Motor neuron (in vitro differentiated cells): ENCODE measurements around the gene ALDOC. TPM values are rescaled to one million over a fixed set of nuclear protein-coding genes. Genes with fewer than 3 reads are reported as not detected.

ENCODE experiments used
- ATAC-seq, 8 experiments: fragments of 200-7000 bp; cut with Tn5 transposase; replicated peaks in 6 of 8; 2 replicates each; pipeline ENCODE4 v1.8.0; 2021; ENCODE audit warnings: mild to moderate bottlenecking in 8 of 8, moderate library complexity in 8 of 8
- H3K27ac ChIP-seq, 2 donors: fragments of 250-450 bp; sonication (Bioruptor Pico); 2 replicates each; pipeline ENCODE4 v1.9.0; 2021; ENCODE audit warnings: antibody characterized with exemption in 2 of 2, mild to moderate bottlenecking in 2 of 2, moderate library complexity in 1 of 2
- H3K4me1 ChIP-seq, 2 donors: fragments of 250-450 bp; sonication (Bioruptor Pico); replicated peaks in 1 of 2; 2 replicates each; pipeline ENCODE4 v1.6.1; 2021; ENCODE audit warnings: antibody characterized with exemption in 2 of 2, mild to moderate bottlenecking in 2 of 2, moderate library complexity in 1 of 2
- H3K4me3 ChIP-seq, 5 donors: fragments of 250-450 bp; sonication (Bioruptor Pico); 2 replicates each; pipeline ENCODE4 v1.9.0; 2021; ENCODE audit warnings: antibody characterized with exemption in 5 of 5, mild to moderate bottlenecking in 5 of 5, moderate library complexity in 4 of 5
- WGBS, 10 experiments: fragments of 450-650 bp; shearing (Covaris generic); methylation state at CpG; one replicate each; pipeline ENCODE4 v1.0.0; 2022; 5-methylcytosine and 5-hydroxymethylcytosine counted together
- in situ Hi-C, 9 experiments: fragments of 400-800 bp; cut with MboI; loops; one replicate each; pipeline ENCODE4 v1.15.0; 2021; ENCODE audit warnings: low sequenced_read_pairs in 9 of 9, low pct_unique_long_range_greater_than_20kb in 2 of 9; ENCODE audit not compliant: unreplicated experiment in 9 of 9
- total RNA-seq, 8 experiments: library from RNA; unstranded; fragments of 300-600 nt; gene quantifications; 2 replicates each; pipeline versions ENCODE4 v1.2.3 to v1.2.4, GENCODE V29; 2022

ALDOC gene
- total RNA-seq, 8 experiments from 2014 or later, result 15.3 to 104 (median 33.1) TPM

DNA sequence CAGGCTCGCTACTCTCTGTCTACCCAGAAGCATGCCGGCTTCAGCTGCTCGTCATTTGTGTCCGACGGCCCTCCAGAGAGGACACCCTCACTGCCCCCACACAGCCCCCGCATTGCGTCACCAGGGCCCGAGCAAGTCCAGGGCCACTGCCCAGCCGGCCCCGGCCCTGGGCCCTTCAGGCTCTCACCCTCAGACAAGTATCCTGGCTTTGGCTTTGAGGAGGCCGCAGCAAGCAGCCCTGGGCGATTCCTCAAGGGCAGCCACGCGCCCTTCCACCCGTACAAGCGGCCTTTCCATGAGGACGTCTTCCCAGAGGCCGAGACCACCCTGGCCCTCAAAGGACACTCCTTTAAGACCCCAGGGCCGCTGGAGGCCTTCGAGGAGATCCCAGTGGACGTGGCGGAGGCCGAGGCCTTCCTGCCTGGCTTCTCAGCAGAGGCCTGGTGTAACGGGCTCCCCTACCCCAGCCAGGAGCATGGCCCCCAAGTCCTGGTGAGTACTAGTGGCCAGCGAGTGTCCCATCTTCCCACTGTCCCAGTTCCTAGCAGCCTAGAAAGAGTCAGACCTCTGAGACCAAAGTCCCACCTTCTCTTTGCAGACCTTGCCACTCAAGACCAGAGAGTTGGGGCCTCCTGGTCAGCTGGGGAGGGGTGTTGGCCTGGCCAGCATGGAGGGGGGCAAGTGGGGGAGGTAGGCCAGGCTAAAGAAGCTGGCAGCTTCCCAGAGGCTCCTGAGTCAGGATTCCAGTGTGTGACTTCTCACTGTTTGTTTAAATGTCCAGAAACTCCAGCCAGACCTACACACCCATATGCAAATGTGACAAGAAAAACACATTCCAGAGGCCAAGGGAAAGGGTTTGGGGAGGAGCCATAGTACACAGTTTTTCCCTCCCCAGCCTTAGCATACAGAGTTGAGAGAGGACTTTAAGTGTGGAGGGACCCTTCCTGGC lies 51.9 kb downstream of the ALDOC start:
- 77 to 100% (median 100%) methylated on average over 1 to 6 of the region's 25 CpGs; no CpG with 5 or more reads in 5 of the 10 experiments for WGBS, 10 experiments
- no peak overlapping the region for H3K4me3 ChIP-seq
- peak; percentile 71 to 98 (median 79) for ATAC-seq
- peaks cover 16 to 26% of the 10 kb centered on the region in 2 donors for H3K4me1 ChIP-seq
- in situ Hi-C loops, result no loop called here
- no peak overlapping the region for H3K27ac ChIP-seq

DNA sequence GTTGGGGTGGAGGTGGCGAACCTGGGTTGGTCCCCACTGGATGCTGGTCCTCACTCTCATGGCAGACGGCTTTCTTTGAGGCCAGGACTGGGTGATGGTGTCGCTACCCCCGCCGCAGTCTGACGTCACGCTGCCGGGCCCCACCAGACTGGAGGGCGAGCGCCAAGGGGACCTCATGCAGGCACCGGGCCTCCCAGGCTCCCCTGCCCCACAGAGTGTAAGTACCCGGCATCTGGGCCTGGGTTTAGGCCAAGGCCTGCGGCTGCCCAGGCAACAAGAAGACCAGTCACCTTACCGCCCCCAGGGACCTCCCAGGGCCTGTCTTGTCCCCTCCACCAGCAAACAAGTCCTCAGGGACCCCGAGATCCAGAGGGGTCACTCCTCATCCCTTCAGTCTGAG lies 52.8 kb downstream of the ALDOC start:
- in situ Hi-C loops, result no loop called here
- WGBS, 10 experiments, result 0 to 80% (median 72%) methylated on average over 1 to 4 of the region's 15 CpGs; no CpG with 5 or more reads in 5 of the 10 experiments
- H3K27ac ChIP-seq, result no peak overlapping the region
- H3K4me1 ChIP-seq, result peaks cover 16 to 26% of the 10 kb centered on the region in 2 donors
- ATAC-seq, result no peak
- H3K4me3 ChIP-seq, result no peak overlapping the region

DNA sequence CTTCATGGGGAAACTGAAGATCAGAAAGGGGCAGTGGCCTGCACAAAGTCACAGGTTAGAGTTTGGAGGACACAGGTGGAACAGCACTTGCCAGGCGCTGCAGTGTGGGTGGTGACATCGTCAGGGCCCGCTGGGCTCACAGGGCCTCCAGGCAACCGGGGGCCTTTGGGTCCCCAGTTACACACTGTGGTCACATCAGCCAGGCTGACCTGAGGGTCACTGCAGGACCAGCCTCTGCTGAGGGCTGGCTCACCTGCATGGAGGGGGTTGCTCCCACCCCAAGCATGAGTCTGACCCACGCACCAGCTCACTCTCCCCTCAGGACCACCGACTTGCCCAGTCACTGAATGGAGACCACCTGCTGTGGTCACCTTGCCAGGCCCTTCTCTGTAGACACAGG lies 53.5 kb downstream of the ALDOC start:
- 82% methylated on average over 3 of the region's 6 CpGs; no CpG with 5 or more reads in 9 of the 10 experiments for WGBS, 10 experiments
- Histone ChIP-seq H3K4me1 (peaks cover 10 to 19% of the 10 kb centered on the region in 2 donors), H3K27ac (no peak overlapping the region), H3K4me3 (no peak overlapping the region)
- in situ Hi-C loops, result no loop called here
- no peak for ATAC-seq

Other genes starting within 250 kb of the ALDOC start
- gene IFT20, start 241.4 kb downstream of the ALDOC start, total RNA-seq, result 100 to 1,000 TPM in 3 of 8 experiments, 10 to 100 TPM in 5; 30.7 to 106 (median 64.0) TPM
- gene TNFAIP1, start 241.1 kb downstream of the ALDOC start, total RNA-seq, result 10 to 100 TPM; 20.8 to 69.2 (median 24.8) TPM
- gene POLDIP2, start 219.4 kb downstream of the ALDOC start, total RNA-seq, result 10 to 100 TPM; 34.5 to 97.9 (median 63.9) TPM
- gene SEBOX, start 211.7 kb downstream of the ALDOC start, total RNA-seq, result under 1 TPM in 2 of 8 experiments, not detected in 6; 0.52 to 0.66 TPM
- 10 to 100 TPM in 1 of 8 experiments, under 1 TPM in 7; 0.40 to 12.0 (median 0.74) TPM for gene VTN, start 206.6 kb downstream of the ALDOC start, total RNA-seq
- gene SARM1, start 205.2 kb downstream of the ALDOC start, total RNA-seq, result 10 to 100 TPM in 5 of 8 experiments, 1 to 10 TPM in 3; 2.0 to 21.7 (median 10.1) TPM
- 10 to 100 TPM in 5 of 8 experiments, 1 to 10 TPM in 3; 6.5 to 19.3 (median 11.0) TPM for gene SLC46A1, start 170.7 kb downstream of the ALDOC start, total RNA-seq
- under 1 TPM in 4 of 8 experiments, not detected in 4; 0.09 to 1.00 (median 0.40) TPM for gene SLC13A2, start 103.3 kb downstream of the ALDOC start, total RNA-seq
- gene FOXN1, start 70.5 kb downstream of the ALDOC start, total RNA-seq, result under 1 TPM in 5 of 8 experiments, not detected in 3; 0.08 to 0.73 (median 0.66) TPM
- gene UNC119, start 24.3 kb downstream of the ALDOC start, total RNA-seq, result 10 to 100 TPM; 12.6 to 77.8 (median 39.2) TPM
- gene PIGS, start 5.4 kb downstream of the ALDOC start, total RNA-seq, result 10 to 100 TPM; 39.0 to 56.7 (median 49.2) TPM
- gene SPAG5, start 22.1 kb upstream of the ALDOC start, total RNA-seq, result 10 to 100 TPM in 4 of 8 experiments, 1 to 10 TPM in 4; 2.3 to 65.8 (median 9.8) TPM
- 10 to 100 TPM in 6 of 8 experiments, 1 to 10 TPM in 2; 4.0 to 34.1 (median 15.6) TPM for gene RSKR, start 37.3 kb upstream of the ALDOC start, total RNA-seq
- 100 to 1,000 TPM in 2 of 8 experiments, 10 to 100 TPM in 6; 36.7 to 124 (median 57.8) TPM for gene BLTP2, start 68.3 kb upstream of the ALDOC start, total RNA-seq
- gene SDF2, start 85.0 kb upstream of the ALDOC start, total RNA-seq, result 10 to 100 TPM; 39.5 to 79.9 (median 47.5) TPM
- gene SUPT6H, start 85.3 kb upstream of the ALDOC start, total RNA-seq, result 100 to 1,000 TPM in 2 of 8 experiments, 10 to 100 TPM in 6; 23.1 to 109 (median 45.0) TPM
- 10 to 100 TPM in 2 of 8 experiments, 1 to 10 TPM in 5, under 1 TPM in 1; 0.66 to 10.4 (median 5.7) TPM for gene PROCA1, start 135.0 kb upstream of the ALDOC start, total RNA-seq
- gene RAB34, start 141.0 kb upstream of the ALDOC start, total RNA-seq, result 10 to 100 TPM in 7 of 8 experiments, 1 to 10 TPM in 1; 9.4 to 91.5 (median 44.4) TPM
- gene RPL23A, start 143.1 kb upstream of the ALDOC start, total RNA-seq, result 1,000 to 10,000 TPM; 1,065 to 1,674 (median 1,567) TPM
- gene TLCD1, start 149.3 kb upstream of the ALDOC start, total RNA-seq, result 10 to 100 TPM in 3 of 8 experiments, 1 to 10 TPM in 5; 3.4 to 38.3 (median 7.5) TPM
- gene NEK8, start 151.9 kb upstream of the ALDOC start, total RNA-seq, result 1 to 10 TPM; 1.6 to 9.2 (median 3.2) TPM
- gene TRAF4, start 167.1 kb upstream of the ALDOC start, total RNA-seq, result 10 to 100 TPM; 38.4 to 86.7 (median 67.7) TPM